H9 (cell line): ENCODE measurements around the gene MOCOS. TPM values are rescaled to one million over a fixed set of nuclear protein-coding genes. Genes with fewer than 3 reads are reported as not detected.

Source experiments
- DNase-seq: peaks from one replicate; pipeline ENCODE4 v3.0.0-alpha.2; 2017
- H2AFZ ChIP-seq: one replicate; pipeline ENCODE4 v1.6.1; 2013; ENCODE audit warnings: mild to moderate bottlenecking, low read length, control low read depth, moderate library complexity
- H2AK5ac ChIP-seq: 2 replicates; pipeline ENCODE4 v1.6.1; 2013; ENCODE audit warnings: low read length, control low read depth, mixed read lengths; ENCODE audit not compliant: insufficient read length
- H2BK120ac ChIP-seq: one replicate; pipeline ENCODE4 v1.6.1; 2013; ENCODE audit warnings: low read depth, mild to moderate bottlenecking, low read length, control low read depth, inconsistent platforms; ENCODE audit not compliant: poor library complexity, severe bottlenecking
- H2BK12ac ChIP-seq: 2 replicates; pipeline ENCODE4 v1.6.1; 2013; ENCODE audit warnings: low read length, control low read depth, mixed read lengths, low read depth; ENCODE audit not compliant: insufficient read length
- H2BK15ac ChIP-seq: 2 replicates; pipeline ENCODE4 v1.6.1; 2013; ENCODE audit warnings: low read depth, low read length, control low read depth
- H2BK20ac ChIP-seq: one replicate; pipeline ENCODE4 v1.6.1; 2013; ENCODE audit warnings: low read depth, mild to moderate bottlenecking, low read length, control low read depth, inconsistent platforms; ENCODE audit not compliant: poor library complexity, severe bottlenecking
- H2BK5ac ChIP-seq: 2 replicates; pipeline ENCODE4 v1.6.1; 2013; ENCODE audit warnings: low read length, control low read depth, mixed read lengths; ENCODE audit not compliant: insufficient read length
- H3K14ac ChIP-seq: 2 replicates; pipeline ENCODE4 v1.6.1; 2013; ENCODE audit warnings: low read length, control low read depth; ENCODE audit not compliant: insufficient read depth
- H3K18ac ChIP-seq: 2 replicates; pipeline ENCODE4 v1.6.1; 2013; ENCODE audit warnings: low read depth, mild to moderate bottlenecking, mixed read lengths, low read length, control low read depth; ENCODE audit not compliant: insufficient read length
- H3K23ac ChIP-seq: 2 replicates; pipeline ENCODE4 v1.6.1; 2013; ENCODE audit warnings: low read length, control low read depth, mixed read lengths, low read depth; ENCODE audit not compliant: insufficient read length
- H3K23me2 ChIP-seq: 2 replicates; pipeline ENCODE4 v1.6.1; 2013; ENCODE audit warnings: low read depth, mild to moderate bottlenecking, mixed read lengths, low read length, control low read depth; ENCODE audit not compliant: insufficient read length, poor library complexity, severe bottlenecking
- H3K27ac ChIP-seq: 2 replicates; pipeline ENCODE4 v1.5.1; 2013; ENCODE audit warnings: low read length, control low read depth, mixed read lengths, low read depth; ENCODE audit not compliant: insufficient read length
- H3K27me3 ChIP-seq: 2 replicates; pipeline ENCODE4 v1.6.1; 2013; ENCODE audit warnings: low read length, control low read depth, inconsistent platforms; ENCODE audit not compliant: insufficient read depth
- H3K4ac ChIP-seq: 2 replicates; pipeline ENCODE4 v1.6.1; 2013; ENCODE audit warnings: low read depth, mild to moderate bottlenecking, control low read depth, inconsistent platforms, low read length, moderate library complexity
- H3K4me1 ChIP-seq: 2 replicates; pipeline ENCODE4 v1.6.1; 2013; ENCODE audit warnings: low read length, control low read depth, inconsistent platforms; ENCODE audit not compliant: insufficient read depth
- H3K4me2 ChIP-seq: 2 replicates; pipeline ENCODE4 v1.6.1; 2013; ENCODE audit warnings: low read length, control low read depth, mixed read lengths; ENCODE audit not compliant: insufficient read length, insufficient read depth
- H3K56ac ChIP-seq: 2 replicates; pipeline ENCODE4 v1.6.1; 2013; ENCODE audit warnings: low read depth, mild to moderate bottlenecking, mixed read lengths, low read length, control low read depth; ENCODE audit not compliant: insufficient read length
- H3K79me1 ChIP-seq: 2 replicates; pipeline ENCODE4 v1.6.1; 2013; ENCODE audit warnings: low read depth, mild to moderate bottlenecking, moderate library complexity, low read length, control low read depth, inconsistent platforms; ENCODE audit not compliant: insufficient read depth, poor library complexity, severe bottlenecking
- H3K79me2 ChIP-seq: 2 replicates; pipeline ENCODE4 v1.6.1; 2013; ENCODE audit warnings: low read length, control low read depth, inconsistent platforms; ENCODE audit not compliant: insufficient read depth
- H3K9ac ChIP-seq: 2 replicates; pipeline ENCODE4 v1.6.1; 2013; ENCODE audit warnings: low read length, control low read depth, mixed read lengths; ENCODE audit not compliant: insufficient read length; ENCODE audit errors: extremely low read depth
- H3K9me3 ChIP-seq: one replicate; pipeline ENCODE4 v1.6.1; 2013; ENCODE audit warnings: low read depth, low read length, inconsistent platforms; ENCODE audit not compliant: control insufficient read depth
- H3T11ph ChIP-seq: one replicate; pipeline ENCODE4 v1.6.1; 2013; ENCODE audit warnings: mild to moderate bottlenecking, low read length, control low read depth, inconsistent platforms
- H4K20me1 ChIP-seq: one replicate; pipeline ENCODE4 v1.6.1; 2013; ENCODE audit not compliant: control insufficient read depth, insufficient read length, insufficient read depth
- H4K5ac ChIP-seq: 2 replicates; pipeline ENCODE4 v1.6.1; 2013; ENCODE audit warnings: low read depth, mild to moderate bottlenecking, mixed read lengths, low read length, control low read depth; ENCODE audit not compliant: insufficient read length
- H4K8ac ChIP-seq: replicated peaks from 2 replicates; pipeline ENCODE4 v1.6.1; 2013; ENCODE audit warnings: low read length, control low read depth, mixed read lengths, low read depth; ENCODE audit not compliant: insufficient read length
- H4K91ac ChIP-seq: 2 replicates; pipeline ENCODE4 v1.6.1; 2013; ENCODE audit warnings: low read depth, mild to moderate bottlenecking, moderate library complexity, mixed read lengths, low read length, control low read depth; ENCODE audit not compliant: insufficient read length
- H3K27ac Mint-ChIP-seq, 3 experiments: 2 replicates in 2 of 3; 3 replicates in 1 of 3; pipeline ENCODE4 v1.8.0; 2020 to 2021; ENCODE audit warnings: mixed read lengths in 3 of 3, mild to moderate bottlenecking in 1 of 3, moderate library complexity in 1 of 3
- H3K27me3 Mint-ChIP-seq: 2 replicates; pipeline ENCODE4 v1.8.0; 2021; ENCODE audit warnings: low read depth, mild to moderate bottlenecking, moderate library complexity, mixed read lengths
- H3K36me3 Mint-ChIP-seq, 3 experiments: 2 replicates in 2 of 3; 3 replicates in 1 of 3; pipeline ENCODE4 v1.8.0; 2020 to 2021; ENCODE audit warnings: low read depth in 3 of 3, mixed read lengths in 3 of 3; ENCODE audit not compliant: insufficient read depth in 1 of 3
- H3K4me1 Mint-ChIP-seq, 2 experiments: 2 replicates each; pipeline ENCODE4 v1.8.0; 2020; ENCODE audit warnings: mixed read lengths in 2 of 2
- H3K4me3 Mint-ChIP-seq, 2 experiments: 2 replicates in 1 of 2; 3 replicates in 1 of 2; pipeline ENCODE4 v1.8.0; 2020 to 2021; ENCODE audit warnings: mild to moderate bottlenecking in 2 of 2, mixed read lengths in 2 of 2, moderate library complexity in 1 of 2
- H3K9me3 Mint-ChIP-seq, 2 experiments: 2 replicates in 1 of 2; 3 replicates in 1 of 2; pipeline ENCODE4 v1.8.0; 2020; ENCODE audit warnings: mild to moderate bottlenecking in 2 of 2, mixed read lengths in 2 of 2, moderate library complexity in 1 of 2
- WGBS: extraction: QIAGEN DNeasy Blood & Tissue Kit; methylation state at CpG from one replicate; pipeline ENCODE4 v1.1.7; 2013; ENCODE audit warnings: missing lambda C conversion rate, low lambda C conversion rate, mixed read lengths; ENCODE audit not compliant: insufficient read length; ENCODE audit errors: extremely low coverage; 5-methylcytosine and 5-hydroxymethylcytosine counted together
- total RNA-seq: library from RNA; stranded (reverse); gene quantifications from 2 replicates; pipeline ENCODE4 v1.2.1, GENCODE V29; 2021
- TF ChIP-seq, protein P1 (sequence below): fragments of 200-600 bp; sonication (generic); conservative IDR thresholded peaks from 3 replicates; pipeline ENCODE4 v1.8.0; 2021; ENCODE audit warnings: antibody characterized with exemption, mild to moderate bottlenecking

Gene MOCOS
- total RNA-seq, 1 experiment from 2014 or later, result 6.0 TPM

DNA sequence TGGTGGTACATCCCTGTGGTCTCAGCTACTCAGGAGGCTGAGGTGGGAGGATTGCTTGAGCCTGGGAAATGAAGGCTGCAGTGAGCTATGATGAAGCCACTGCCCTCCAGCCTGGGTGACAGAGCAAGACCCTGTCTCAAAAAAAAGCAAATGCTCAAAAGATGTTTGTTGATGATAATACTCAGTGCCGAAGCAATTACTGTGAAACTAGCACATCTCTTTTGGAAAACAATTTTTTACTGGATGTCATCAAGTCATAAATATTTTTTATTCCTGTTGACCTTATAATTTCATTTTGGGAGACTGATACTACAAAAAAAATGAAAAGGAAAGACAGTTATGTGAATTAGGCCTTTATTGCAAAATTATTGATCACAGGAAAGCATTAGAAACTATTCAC is 75.7 kb downstream of the MOCOS start:
- H3K79me2 ChIP-seq, result no peaks in the 10 kb centered on the region
- no peak overlapping the region for H2BK15ac ChIP-seq
- H3K4me1 Mint-ChIP-seq, result peaks cover 9% of the 10 kb centered on the region in 2 experiments
- H3K27ac Mint-ChIP-seq, result no peak overlapping the region
- H3K4me1 ChIP-seq, result no peaks in the 10 kb centered on the region
- no peak overlapping the region for H3K9ac ChIP-seq
- no peak overlapping the region for H3K27ac ChIP-seq
- no peak overlapping the region for H2BK120ac ChIP-seq
- H3K9me3 Mint-ChIP-seq, result no peaks in the 10 kb centered on the region
- H2BK5ac ChIP-seq, result no peak overlapping the region
- no CpG with 5 or more reads among the region's 1 CpG for WGBS
- no peaks in the 10 kb centered on the region for H3K23me2 ChIP-seq
- H3K36me3 Mint-ChIP-seq, result no peaks in the 10 kb centered on the region
- no peaks in the 10 kb centered on the region for H3K9me3 ChIP-seq
- no peaks in the 10 kb centered on the region for H3K79me1 ChIP-seq
- H4K91ac ChIP-seq, result no peak overlapping the region
- no peak overlapping the region for H2AFZ ChIP-seq
- no peak overlapping the region for H4K8ac ChIP-seq
- H2AK5ac ChIP-seq, result no peak overlapping the region
- no peak overlapping the region for H3K4me3 Mint-ChIP-seq
- H3K56ac ChIP-seq, result no peak overlapping the region
- H3K23ac ChIP-seq, result no peak overlapping the region
- H3K27me3 ChIP-seq, result no peaks in the 10 kb centered on the region
- no peak overlapping the region for H2BK20ac ChIP-seq
- H3K18ac ChIP-seq, result no peak overlapping the region
- H2BK12ac ChIP-seq, result no peak overlapping the region
- TF ChIP-seq, protein P1, sequence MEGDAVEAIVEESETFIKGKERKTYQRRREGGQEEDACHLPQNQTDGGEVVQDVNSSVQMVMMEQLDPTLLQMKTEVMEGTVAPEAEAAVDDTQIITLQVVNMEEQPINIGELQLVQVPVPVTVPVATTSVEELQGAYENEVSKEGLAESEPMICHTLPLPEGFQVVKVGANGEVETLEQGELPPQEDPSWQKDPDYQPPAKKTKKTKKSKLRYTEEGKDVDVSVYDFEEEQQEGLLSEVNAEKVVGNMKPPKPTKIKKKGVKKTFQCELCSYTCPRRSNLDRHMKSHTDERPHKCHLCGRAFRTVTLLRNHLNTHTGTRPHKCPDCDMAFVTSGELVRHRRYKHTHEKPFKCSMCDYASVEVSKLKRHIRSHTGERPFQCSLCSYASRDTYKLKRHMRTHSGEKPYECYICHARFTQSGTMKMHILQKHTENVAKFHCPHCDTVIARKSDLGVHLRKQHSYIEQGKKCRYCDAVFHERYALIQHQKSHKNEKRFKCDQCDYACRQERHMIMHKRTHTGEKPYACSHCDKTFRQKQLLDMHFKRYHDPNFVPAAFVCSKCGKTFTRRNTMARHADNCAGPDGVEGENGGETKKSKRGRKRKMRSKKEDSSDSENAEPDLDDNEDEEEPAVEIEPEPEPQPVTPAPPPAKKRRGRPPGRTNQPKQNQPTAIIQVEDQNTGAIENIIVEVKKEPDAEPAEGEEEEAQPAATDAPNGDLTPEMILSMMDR, result no peak
- H3T11ph ChIP-seq, result no peak overlapping the region
- H4K20me1 ChIP-seq, result no peaks in the 10 kb centered on the region
- no peak overlapping the region for H3K14ac ChIP-seq
- DNase-seq, result no peak
- no peak overlapping the region for H3K4ac ChIP-seq
- no peak overlapping the region for H4K5ac ChIP-seq
- no peak overlapping the region for H3K4me2 ChIP-seq
- no peaks in the 10 kb centered on the region; the same call in 1 of the 2 replicates for H3K27me3 Mint-ChIP-seq
